Choroid plexus epithelial cell (primary cell): ENCODE results near the gene C16orf86.
A peak's percentile ranks its signal among the peaks of the same experiment; 100 is the strongest.

ENCODE experiments used
- DNase-seq: peaks from one replicate; pipeline ENCODE4 v3.0.0-alpha.2; 2010; ENCODE audit warnings: low read depth
- H3K4me3 ChIP-seq: 2 replicates; pipeline ENCODE4 v1.5.1; 2011; ENCODE audit warnings: low read depth, mild to moderate bottlenecking, control low read depth, low read length, moderate library complexity
- TF ChIP-seq, protein P1 (sequence below): conservative IDR thresholded peaks from 2 replicates; pipeline ENCODE4 v1.5.1; 2011; ENCODE audit warnings: low read depth, mild to moderate bottlenecking, control low read depth, inconsistent platforms, low read length, moderate library complexity

Gene C16orf86

GRCh38 chr16:67667817-67668494 is 1.3 kb downstream of the C16orf86 start:
- peak; percentile 92 for DNase-seq
- TF ChIP-seq, protein P1, sequence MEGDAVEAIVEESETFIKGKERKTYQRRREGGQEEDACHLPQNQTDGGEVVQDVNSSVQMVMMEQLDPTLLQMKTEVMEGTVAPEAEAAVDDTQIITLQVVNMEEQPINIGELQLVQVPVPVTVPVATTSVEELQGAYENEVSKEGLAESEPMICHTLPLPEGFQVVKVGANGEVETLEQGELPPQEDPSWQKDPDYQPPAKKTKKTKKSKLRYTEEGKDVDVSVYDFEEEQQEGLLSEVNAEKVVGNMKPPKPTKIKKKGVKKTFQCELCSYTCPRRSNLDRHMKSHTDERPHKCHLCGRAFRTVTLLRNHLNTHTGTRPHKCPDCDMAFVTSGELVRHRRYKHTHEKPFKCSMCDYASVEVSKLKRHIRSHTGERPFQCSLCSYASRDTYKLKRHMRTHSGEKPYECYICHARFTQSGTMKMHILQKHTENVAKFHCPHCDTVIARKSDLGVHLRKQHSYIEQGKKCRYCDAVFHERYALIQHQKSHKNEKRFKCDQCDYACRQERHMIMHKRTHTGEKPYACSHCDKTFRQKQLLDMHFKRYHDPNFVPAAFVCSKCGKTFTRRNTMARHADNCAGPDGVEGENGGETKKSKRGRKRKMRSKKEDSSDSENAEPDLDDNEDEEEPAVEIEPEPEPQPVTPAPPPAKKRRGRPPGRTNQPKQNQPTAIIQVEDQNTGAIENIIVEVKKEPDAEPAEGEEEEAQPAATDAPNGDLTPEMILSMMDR, result peak; percentile 88
- H3K4me3 ChIP-seq, result peak overlapping the region; percentile 6

DNA sequence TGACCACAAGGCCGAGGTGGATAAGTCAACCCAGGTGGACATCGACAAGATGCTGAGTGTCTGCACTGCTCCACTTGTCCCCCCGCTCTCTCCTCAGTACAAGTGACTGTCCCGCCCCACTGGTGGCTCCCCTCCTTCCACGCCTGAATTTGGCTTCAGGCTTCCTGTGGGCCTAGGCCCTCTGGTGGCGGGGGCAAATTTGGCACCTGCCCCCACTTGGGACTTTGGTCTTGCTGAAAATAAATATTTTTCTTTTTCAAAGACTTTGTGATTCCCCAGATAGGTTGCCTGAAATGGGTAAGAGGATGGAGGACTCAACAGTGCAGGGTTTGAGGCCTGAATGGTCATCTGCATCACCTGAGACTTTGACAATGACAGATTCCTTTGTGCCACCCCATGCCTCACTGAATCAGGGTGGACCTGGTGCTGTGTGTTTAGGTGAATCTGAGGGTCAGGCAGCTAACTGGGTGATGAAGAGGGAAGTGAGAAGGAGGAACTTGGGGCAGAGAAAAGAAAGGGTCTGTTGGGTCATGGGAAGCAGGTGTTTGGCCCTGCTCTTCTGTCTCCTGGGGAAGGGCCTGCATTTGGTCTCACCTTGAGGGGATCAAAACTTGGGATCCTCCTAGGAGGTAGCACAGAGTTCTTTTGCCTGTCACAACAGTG is 2.0 kb downstream of the C16orf86 start:
- DNase-seq, result no peak
- TF ChIP-seq, protein P1, result peak; percentile 29
- H3K4me3 ChIP-seq, result no peak overlapping the region

GRCh38 chr16:67669499-67670101 is 3.0 kb downstream of the C16orf86 start:
- DNase-seq, result no peak
- TF ChIP-seq, protein P1, result no peak
- no peak overlapping the region for H3K4me3 ChIP-seq

DNA sequence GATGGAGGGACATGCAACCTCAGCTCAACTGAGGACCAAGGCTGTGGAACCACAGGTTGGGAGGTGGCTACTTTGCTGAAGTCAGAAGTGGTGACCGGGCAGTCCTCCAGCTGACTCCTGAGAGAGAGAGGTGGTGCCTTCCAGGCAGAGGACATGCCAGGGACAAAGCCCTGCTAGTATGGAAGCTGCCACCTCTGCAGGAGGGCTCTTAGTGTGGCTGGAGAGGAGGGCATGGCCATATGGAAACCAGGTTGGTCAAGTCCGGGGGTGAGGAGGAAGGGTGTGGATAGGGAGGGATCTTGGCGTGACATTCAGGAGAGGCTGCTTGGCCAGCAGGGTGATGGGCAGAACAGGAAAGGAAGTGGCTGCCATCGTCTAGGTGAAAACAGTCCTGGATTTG is 5.7 kb downstream of the C16orf86 start:
- DNase-seq, result no peak
- no peak overlapping the region for H3K4me3 ChIP-seq
- TF ChIP-seq, protein P1, result no peak

DNA sequence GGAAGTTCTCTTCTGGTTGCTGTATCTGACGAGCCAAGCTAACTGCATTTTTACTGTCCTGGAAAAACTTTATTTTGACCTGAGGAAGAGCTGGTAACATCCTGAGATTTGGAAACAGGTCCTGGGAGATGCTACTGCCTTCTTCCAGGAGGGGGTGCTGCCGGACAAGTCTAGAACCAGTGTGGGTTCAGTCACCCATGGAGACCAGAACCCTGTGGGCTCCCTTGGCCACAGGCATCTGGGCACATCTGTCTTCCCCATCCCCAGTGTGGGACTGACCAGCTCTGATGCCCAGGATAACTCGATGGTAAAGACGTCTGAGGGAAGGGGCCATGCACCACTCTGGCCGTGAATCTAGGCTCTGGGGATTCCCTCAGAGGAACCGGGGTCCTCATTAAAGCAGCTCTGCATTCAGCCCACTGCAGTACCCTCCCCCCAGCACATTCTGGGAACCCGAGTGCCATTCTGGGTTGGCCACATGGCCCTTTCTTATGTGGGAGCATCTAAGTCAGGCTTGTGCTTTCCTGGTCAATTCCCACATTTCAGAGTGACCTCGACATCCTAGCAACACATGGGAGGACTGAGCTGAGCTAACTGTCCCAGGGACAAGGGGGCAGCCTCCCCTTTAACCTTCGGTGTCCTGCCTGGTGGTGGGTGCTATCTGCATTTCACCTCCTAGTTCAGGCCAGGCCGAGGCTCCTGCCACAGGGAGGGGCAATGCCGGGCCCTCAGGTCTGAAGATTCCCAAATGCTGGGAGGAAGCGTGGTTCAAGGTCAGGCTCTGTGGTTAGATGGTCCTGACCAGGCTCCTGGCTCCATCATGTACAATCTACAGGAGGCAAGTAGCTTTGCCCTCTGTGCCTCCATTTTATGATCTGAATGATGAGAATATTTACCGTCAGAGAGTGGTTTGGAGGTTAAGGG is 6.4 kb downstream of the C16orf86 start:
- peak; percentile 84 for DNase-seq
- no peak overlapping the region for H3K4me3 ChIP-seq
- TF ChIP-seq, protein P1, result peak; percentile 91

DNA sequence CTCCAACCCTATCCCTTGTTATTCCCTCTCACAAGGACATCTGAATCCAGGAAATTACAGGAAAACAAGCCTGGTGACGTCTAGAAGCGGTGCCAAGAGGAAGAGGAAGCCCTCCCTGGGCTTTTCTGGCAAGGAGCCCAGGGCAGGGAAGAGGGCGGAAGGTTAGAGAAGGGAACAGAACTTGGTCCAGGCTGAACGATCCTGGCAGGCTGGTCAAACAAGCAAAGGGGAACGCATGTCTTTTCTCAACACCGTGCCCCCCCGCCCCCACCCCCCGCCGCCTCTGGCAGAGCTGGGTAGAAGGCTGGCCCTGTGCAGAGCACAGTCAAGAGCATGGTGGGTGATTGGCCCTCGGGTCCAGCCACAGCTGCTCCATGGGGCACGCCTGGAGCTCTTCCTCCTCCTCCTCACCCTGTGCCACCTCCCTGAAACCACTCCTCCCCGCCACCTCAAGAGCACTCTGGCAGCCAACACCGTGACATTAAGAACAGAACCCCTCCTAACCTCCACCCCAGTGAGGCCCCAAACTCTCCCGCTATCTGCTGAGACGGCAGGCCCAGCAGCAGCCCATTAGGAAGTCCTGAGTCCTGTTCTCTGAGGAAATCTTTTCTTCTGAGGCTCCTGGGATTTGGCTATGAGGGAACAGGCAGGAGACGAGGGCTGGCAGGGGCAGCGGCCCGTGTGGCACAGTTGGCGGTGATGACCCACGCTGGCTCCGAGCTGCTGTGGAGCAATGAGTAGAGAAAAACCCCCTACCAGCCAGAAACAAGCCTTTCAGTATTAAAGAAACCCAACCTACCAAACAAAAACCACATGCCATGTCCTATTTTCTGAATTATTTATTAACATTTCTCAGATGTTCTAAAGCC is 7.3 kb downstream of the C16orf86 start:
- no peak overlapping the region for H3K4me3 ChIP-seq
- DNase-seq, result peak; percentile 42
- TF ChIP-seq, protein P1, result no peak
